Gastroesophageal sphincter (tissue), 4 donors: ENCODE results near the gene LIMD2. TPM values are rescaled to one million over a fixed set of nuclear protein-coding genes. Genes with fewer than 3 reads are reported as not detected.
A peak's percentile ranks its signal among the peaks of the same experiment; 100 is the strongest.

Experiments
- ATAC-seq: fragments of 150-250 bp; one replicate; pipeline ENCODE4 v1.9.1; 2016; ENCODE audit warnings: mild to moderate bottlenecking, moderate library complexity
- H3K27ac ChIP-seq, 4 donors: fragments of 200-600 bp; sonication (generic) in 3 of 4; 1 replicate in 3 of 4; 2 replicates in 1 of 4; pipeline ENCODE4 v1.5.1; 2016 to 2019
- H3K27me3 ChIP-seq: fragments of 200-600 bp; sonication (generic); one replicate; pipeline ENCODE4 v1.5.1; 2019
- H3K36me3 ChIP-seq, 2 donors: fragments of 200-600 bp; sonication (generic); one replicate each; pipeline ENCODE4 v1.5.1; 2019; ENCODE audit warnings: control low read depth in 1 of 2
- H3K4me1 ChIP-seq, 3 donors: fragments of 200-600 bp; sonication (generic); 1 replicate in 2 of 3; 2 replicates in 1 of 3; pipeline ENCODE4 v1.5.1; 2016 to 2019; ENCODE audit warnings: control low read depth in 2 of 3
- H3K4me3 ChIP-seq, 2 donors: fragments of 200-600 bp; sonication (generic); one replicate each; pipeline ENCODE4 v1.5.1; 2019; ENCODE audit warnings: mild to moderate bottlenecking in 1 of 2, moderate library complexity in 1 of 2
- H3K9me3 ChIP-seq, 3 donors: fragments of 200-600 bp; sonication (generic); one replicate each; pipeline ENCODE4 v1.5.1; 2017 to 2019; ENCODE audit warnings: control low read depth in 2 of 3
- CTCF ChIP-seq, 4 experiments: fragments of 200-600 bp in 2 of 4; fragments of 450-650 bp in 2 of 4; sonication (generic) in 1 of 4; IDR thresholded peaks; one replicate each; pipeline ENCODE4 v1.5.1; 2017 to 2019; ENCODE audit warnings: antibody characterized with exemption in 4 of 4, mild to moderate bottlenecking in 2 of 4, moderate library complexity in 2 of 4
- EP300 ChIP-seq: sonication (generic); formaldehyde crosslinking; IDR thresholded peaks from one replicate; pipeline ENCODE4 v1.6.1; 2017; ENCODE audit warnings: antibody characterized with exemption, mild to moderate bottlenecking
- POLR2A ChIP-seq, 2 donors: fragments of 450-650 bp; IDR thresholded peaks; one replicate each; pipeline ENCODE4 v1.6.1; 2017; ENCODE audit warnings: antibody characterized with exemption in 2 of 2, mild to moderate bottlenecking in 2 of 2, moderate library complexity in 1 of 2
- POLR2AphosphoS5 ChIP-seq: sonication (generic); formaldehyde crosslinking; IDR thresholded peaks from one replicate; pipeline ENCODE4 v1.6.1; 2017; ENCODE audit warnings: antibody characterized with exemption
- WGBS, 2 donors: methylation state at CpG; one replicate each; pipeline ENCODE4 v1.1.5; 2018; ENCODE audit warnings: low coverage in 1 of 2; 5-methylcytosine and 5-hydroxymethylcytosine counted together
- total RNA-seq, 4 donors: library from RNA; depleted of rRNA; stranded (reverse); fragments of >200 nt; gene quantifications; one replicate each; pipeline ENCODE4 v1.1.0, GENCODE V29; 2016

The LIMD2 gene
- total RNA-seq, 4 donors from 2014 or later, result 2.3 to 11.0 (median 6.7) TPM

GRCh38 chr17:63688396-63689020 is 11.4 kb downstream of the LIMD2 start:
- H3K27ac ChIP-seq, result no peak overlapping the region
- H3K36me3 ChIP-seq, result peaks cover 0 to 95% of the 10 kb centered on the region in 2 donors
- H3K9me3 ChIP-seq, result no peaks in the 10 kb centered on the region
- H3K4me3 ChIP-seq, result no peak overlapping the region
- no peaks in the 10 kb centered on the region for H3K27me3 ChIP-seq
- H3K4me1 ChIP-seq, result peaks cover 0 to 32% (median 10%) of the 10 kb centered on the region in 3 donors
- no peak for TF ChIP-seq EP300
- TF ChIP-seq POLR2AphosphoS5, result no peak
- TF ChIP-seq CTCF (IDR thresholded peaks at IDR 0.05), result no peak
- no peak for TF ChIP-seq POLR2A (IDR thresholded peaks at IDR 0.05)
- 93 to 100% methylated on average over 1 to 8 of the region's 12 CpGs for WGBS, 2 donors
- ATAC-seq, result no peak

GRCh38 chr17:63686138-63686685 is 13.7 kb downstream of the LIMD2 start:
- 80 to 96% methylated on average over 1 to 3 of the region's 3 CpGs for WGBS, 2 donors
- no peaks in the 10 kb centered on the region for H3K27me3 ChIP-seq
- ATAC-seq, result no peak
- TF ChIP-seq EP300 (no peak), CTCF (IDR thresholded peaks at IDR 0.05) (no peak), POLR2AphosphoS5 (no peak), POLR2A (IDR thresholded peaks at IDR 0.05) (no peak)
- peaks cover 0 to 55% (median 10%) of the 10 kb centered on the region in 3 donors for H3K4me1 ChIP-seq
- H3K36me3 ChIP-seq, result peaks cover 0 to 94% of the 10 kb centered on the region in 2 donors
- no peaks in the 10 kb centered on the region for H3K9me3 ChIP-seq
- H3K4me3 ChIP-seq, result no peak overlapping the region
- peak overlapping the region in 1 of 4 donors; percentile 46 for H3K27ac ChIP-seq

- Histone ChIP-seq H3K4me1 (peaks cover 0 to 61% (median 10%) of the 10 kb centered on the region in 3 donors), H3K9me3 (no peaks in the 10 kb centered on the region), H3K27ac (peak overlapping the region in 2 of 4 donors; percentile 33 to 46), H3K4me3 (no peak overlapping the region), H3K27me3 (no peaks in the 10 kb centered on the region), H3K36me3 (peaks cover 0 to 88% of the 10 kb centered on the region in 2 donors)
- no peak for TF ChIP-seq CTCF (IDR thresholded peaks at IDR 0.05)
- no peak for TF ChIP-seq POLR2A (IDR thresholded peaks at IDR 0.05)
- TF ChIP-seq EP300, result no peak
- TF ChIP-seq POLR2AphosphoS5, result no peak
- 35 to 75% methylated on average over 3 of the region's 3 CpGs for WGBS, 2 donors
- no peak for ATAC-seq
Observed at GRCh38 chr17:63685578-63685977, 14.3 kb downstream of the LIMD2 start.

- no peaks in the 10 kb centered on the region for H3K9me3 ChIP-seq
- WGBS, 2 donors, result 0 to 18% methylated on average over 1 to 2 of the region's 2 CpGs
- TF ChIP-seq POLR2A (IDR thresholded peaks at IDR 0.05) (no peak), POLR2AphosphoS5 (peak; percentile 72)
- ATAC-seq, result peak; percentile 82
- peak overlapping the region in 3 of 4 donors; percentile 18 to 49 (median 46) for H3K27ac ChIP-seq
- H3K4me1 ChIP-seq, result peaks cover 0 to 67% (median 10%) of the 10 kb centered on the region in 3 donors
- peaks cover 0 to 83% of the 10 kb centered on the region in 2 donors for H3K36me3 ChIP-seq
- H3K4me3 ChIP-seq, result no peak overlapping the region
- H3K27me3 ChIP-seq, result no peaks in the 10 kb centered on the region
Observed at GRCh38 chr17:63685041-63685440, 14.9 kb downstream of the LIMD2 start.

- peaks cover 0 to 82% of the 10 kb centered on the region in 2 donors for H3K36me3 ChIP-seq
- H3K27me3 ChIP-seq, result no peaks in the 10 kb centered on the region
- no peak for TF ChIP-seq POLR2A (IDR thresholded peaks at IDR 0.05)
- no peak for TF ChIP-seq CTCF (IDR thresholded peaks at IDR 0.05)
- no peak for TF ChIP-seq EP300
- TF ChIP-seq POLR2AphosphoS5, result no peak
- H3K9me3 ChIP-seq, result no peaks in the 10 kb centered on the region
- peaks cover 0 to 85% (median 10%) of the 10 kb centered on the region in 3 donors for H3K4me1 ChIP-seq
- H3K27ac ChIP-seq, result peak overlapping the region in 1 of 4 donors; percentile 3
- ATAC-seq, result no peak
- H3K4me3 ChIP-seq, result no peak overlapping the region
Observed at GRCh38 chr17:63682981-63683380, 16.9 kb downstream of the LIMD2 start.
